ENCODE measurements around the gene ANO1.

The ANO1 gene

GRCh38 chr11:70054004-70054403, 24.1 kb upstream of the ANO1 start:
- DNase-seq = no peak

GRCh38 chr11:70055444-70055843, 22.7 kb upstream of the ANO1 start:
- DNase-seq = no peak

GRCh38 chr11:70057080-70057479, 21.0 kb upstream of the ANO1 start:
- no peak for DNase-seq

- DNase-seq = no peak
Measured at GRCh38 chr11:70059971-70060370, 18.1 kb upstream of the ANO1 start.

- no peak for DNase-seq
Measured at GRCh38 chr11:70060611-70061293, 17.4 kb upstream of the ANO1 start.

GRCh38 chr11:70061734-70062133, 16.4 kb upstream of the ANO1 start:
- no peak for DNase-seq

- no peak for DNase-seq
Measured at GRCh38 chr11:70063121-70063520, 15.0 kb upstream of the ANO1 start.

- DNase-seq = no peak
Measured at GRCh38 chr11:70063555-70063954, 14.6 kb upstream of the ANO1 start.

- DNase-seq = no peak
Measured at GRCh38 chr11:70064008-70064725, 13.9 kb upstream of the ANO1 start.

GRCh38 chr11:70064726-70065317, 13.3 kb upstream of the ANO1 start:
- no peak for DNase-seq

GRCh38 chr11:70065318-70066135, 12.6 kb upstream of the ANO1 start:
- no peak for DNase-seq

- DNase-seq = no peak
Measured at GRCh38 chr11:70066136-70066520, 12.0 kb upstream of the ANO1 start.

- no peak for DNase-seq
Measured at GRCh38 chr11:70066628-70067027, 11.5 kb upstream of the ANO1 start.

- no peak for DNase-seq
Measured at GRCh38 chr11:70067036-70067435, 11.1 kb upstream of the ANO1 start.

GRCh38 chr11:70067591-70068341, 10.4 kb upstream of the ANO1 start:
- no peak for DNase-seq

- no peak for DNase-seq
Measured at GRCh38 chr11:70068345-70068744, 9.8 kb upstream of the ANO1 start.

- DNase-seq = no peak
Measured at GRCh38 chr11:70068950-70069349, 9.2 kb upstream of the ANO1 start.

- DNase-seq = no peak
Measured at GRCh38 chr11:70070706-70071105, 7.4 kb upstream of the ANO1 start.

GRCh38 chr11:70071996-70072395, 6.1 kb upstream of the ANO1 start:
- DNase-seq = no peak

GRCh38 chr11:70072461-70072860, 5.7 kb upstream of the ANO1 start:
- no peak for DNase-seq

- DNase-seq = no peak
Measured at GRCh38 chr11:70072861-70073755, 5.0 kb upstream of the ANO1 start.

Measured in activated CD4-positive, alpha-beta T cell treated with anti-CD3 and anti-CD28 coated beads for 1 hour (primary cell).